NCI-H2107 treated with DMSO at 0.1 percent for 48 hours (cell line): ENCODE data around the gene RGS7.
"Not testable (repeated sequence)": the region's sequence is repeated elsewhere in the genome, so short reads cannot be mapped to it uniquely, and the experiment has no call there.

Experiments
- DNase-seq: peaks from one replicate; lab custom pipeline; 2025; ENCODE audit not compliant: unreplicated experiment; lab: John Stamatoyannopoulos, UW

RGS7 gene

DNA sequence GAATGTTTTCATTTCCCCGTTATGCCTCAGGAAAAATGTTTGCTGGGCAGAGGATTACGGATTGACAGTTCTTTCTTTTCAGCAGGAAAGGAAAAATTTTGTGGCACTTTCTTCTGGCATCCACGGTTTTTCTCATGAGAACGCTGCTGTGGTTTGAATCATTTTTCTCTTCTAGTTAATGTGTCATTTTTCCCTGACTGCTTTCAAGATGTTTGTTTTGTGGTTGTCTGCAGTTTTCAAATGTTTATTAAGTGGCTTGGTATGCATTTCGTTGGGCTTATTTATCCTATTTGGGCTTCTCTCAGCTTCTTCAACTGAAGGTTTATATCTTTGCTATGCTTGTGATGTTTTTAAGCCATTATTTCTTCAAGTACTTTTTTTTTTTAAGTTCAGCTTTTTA, 359.0 kb downstream of the RGS7 start:
- peak; percentile 13 for DNase-seq

DNA sequence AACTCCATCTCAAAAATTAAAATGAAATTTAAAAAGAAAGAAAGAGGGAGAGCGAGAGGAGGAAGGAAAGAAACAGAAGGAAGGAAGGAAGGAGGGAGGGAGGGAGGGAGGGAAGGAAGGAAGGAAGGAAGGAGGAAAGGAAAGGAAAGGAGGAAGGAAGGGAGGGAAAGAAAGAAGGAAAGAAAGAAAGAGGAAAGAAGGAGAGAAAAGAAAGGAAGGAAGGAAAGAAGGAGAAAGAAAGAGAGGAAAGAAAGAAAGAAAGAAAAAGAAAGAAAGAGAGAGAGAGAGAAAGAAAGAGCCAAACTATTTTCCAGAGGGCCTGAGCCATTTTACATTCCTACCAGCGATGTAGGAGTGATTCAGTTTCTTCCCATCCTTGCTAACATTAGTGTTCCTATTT, 364.0 kb downstream of the RGS7 start:
- no peak for DNase-seq

DNA sequence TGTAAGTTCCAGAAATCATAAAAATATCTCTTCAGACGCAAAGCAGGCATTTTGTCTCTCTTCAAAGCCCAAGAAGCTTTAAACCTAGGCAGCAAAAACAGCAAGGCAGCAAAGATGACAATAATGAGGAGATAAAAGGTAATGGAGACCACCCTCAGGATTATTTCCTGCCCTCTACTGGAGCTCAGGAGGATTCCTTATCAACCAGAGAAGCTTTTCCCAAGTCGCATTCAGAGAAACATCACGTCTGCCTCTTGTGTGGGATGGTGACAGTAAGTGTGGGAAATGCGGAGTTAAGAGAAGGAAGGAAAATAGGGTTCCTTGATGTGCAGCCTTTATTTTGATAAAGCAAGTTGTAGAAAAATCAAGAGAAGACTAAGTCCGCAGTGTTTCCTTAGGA, 365.8 kb downstream of the RGS7 start:
- no peak for DNase-seq

DNA sequence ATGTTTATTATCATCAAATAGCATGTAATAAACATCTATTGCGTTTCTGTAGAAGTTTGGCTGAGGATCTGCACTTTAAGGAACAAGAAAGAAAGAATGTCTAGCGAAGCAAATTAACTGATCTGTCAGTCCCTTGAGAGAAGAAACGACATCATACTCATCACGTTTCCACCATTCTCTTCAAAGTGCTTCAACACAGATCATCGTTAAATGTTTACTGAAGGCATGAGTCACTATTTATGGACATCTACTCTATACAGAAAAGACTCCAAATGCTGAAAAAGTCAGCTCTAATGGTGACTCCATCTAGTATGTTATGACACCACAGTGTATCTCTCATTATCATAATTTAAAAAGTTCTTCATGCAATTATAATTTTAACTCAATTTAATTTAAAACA, 369.1 kb downstream of the RGS7 start:
- DNase-seq: no peak

DNA sequence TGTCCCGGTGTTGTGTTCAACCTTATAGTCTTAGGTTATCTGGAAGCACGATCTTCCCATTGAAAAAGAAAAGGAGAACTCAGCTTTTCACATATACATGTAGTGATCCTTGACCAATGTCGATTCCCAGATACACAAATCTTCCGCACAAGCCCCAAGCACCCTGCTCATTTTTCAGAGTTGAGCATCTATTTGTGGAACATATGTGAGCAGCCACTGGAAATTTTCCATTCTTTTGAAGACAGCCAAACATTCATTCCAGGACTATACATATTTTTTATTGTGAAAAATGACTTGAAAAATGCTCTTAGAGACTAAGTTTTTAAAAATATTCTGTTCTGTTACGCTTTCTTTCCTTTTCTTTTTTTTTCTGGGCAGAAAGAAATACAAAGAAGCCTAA, 371.9 kb downstream of the RGS7 start:
- no peak for DNase-seq

DNA sequence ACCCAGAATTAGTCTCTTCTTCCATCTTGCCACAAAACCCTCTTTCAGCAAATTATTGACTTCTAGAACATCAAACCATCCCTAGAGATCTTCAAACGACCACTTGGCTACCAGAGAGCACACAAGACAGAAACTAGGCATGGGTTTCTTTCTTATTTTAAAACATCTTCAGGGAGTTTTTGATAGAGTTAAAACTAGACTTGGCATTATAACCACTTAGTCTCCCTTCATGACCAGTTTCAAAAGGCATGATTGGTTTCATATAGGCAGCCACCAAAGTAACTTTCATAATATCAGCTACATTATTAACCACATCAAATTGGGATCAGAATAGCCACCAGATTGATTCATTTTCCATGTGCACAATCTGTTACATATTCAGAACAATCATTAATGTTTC, 376.7 kb downstream of the RGS7 start:
- no peak for DNase-seq

DNA sequence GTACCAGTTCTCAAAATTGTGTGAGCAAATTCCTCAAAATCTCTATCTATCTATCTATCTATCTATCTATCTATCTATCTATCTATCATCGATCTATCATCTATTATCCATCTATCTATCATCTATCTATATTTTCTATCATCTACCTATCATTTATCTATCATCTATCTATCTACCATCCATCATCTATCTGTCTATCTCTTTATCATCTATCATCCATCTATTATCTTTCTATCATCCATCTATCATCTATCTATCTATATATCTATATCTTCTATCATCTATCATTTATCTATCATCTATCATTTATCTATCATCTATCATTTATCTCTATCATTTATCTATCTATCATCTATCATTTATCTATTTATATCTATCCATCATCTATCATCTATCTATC, 380.3 kb downstream of the RGS7 start:
- DNase-seq: no peak

DNA sequence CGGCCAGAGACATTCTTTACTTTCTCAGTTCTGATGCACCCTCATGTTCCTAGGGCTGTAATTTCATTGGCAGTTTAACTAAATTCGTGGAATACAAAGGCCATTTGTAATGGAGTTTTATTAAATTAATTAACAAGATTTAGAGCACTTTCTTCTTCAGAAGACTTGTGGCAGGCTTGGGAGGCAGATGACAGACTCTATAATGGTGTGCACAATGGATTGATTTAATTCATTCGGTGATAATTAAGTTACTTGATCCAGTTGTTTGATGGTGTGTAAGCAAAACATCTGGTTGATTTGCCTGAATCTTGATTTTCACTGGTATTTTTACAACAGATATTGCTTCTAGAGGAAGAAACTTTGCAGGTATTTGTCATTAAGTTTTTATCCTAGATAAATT, 383.1 kb downstream of the RGS7 start:
- no peak for DNase-seq

DNA sequence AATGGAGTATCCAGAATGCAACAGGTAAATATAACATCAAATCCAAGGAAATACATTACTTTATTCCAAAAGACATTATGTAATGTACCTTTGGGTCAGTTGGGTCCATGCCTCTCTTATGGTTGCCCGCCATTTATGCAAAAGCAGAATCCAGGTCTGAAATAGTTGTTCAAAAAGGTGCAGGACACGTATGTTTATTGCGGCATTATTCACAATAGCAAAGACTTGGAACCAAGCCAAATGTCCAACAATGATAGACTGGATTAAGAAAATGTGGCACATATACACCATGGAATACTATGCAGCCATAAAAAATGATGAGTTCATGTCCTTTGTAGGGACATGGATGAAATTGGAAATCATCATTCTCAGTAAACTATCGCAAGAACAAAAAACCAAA, 384.9 kb downstream of the RGS7 start:
- not testable (repeated sequence) for DNase-seq

DNA sequence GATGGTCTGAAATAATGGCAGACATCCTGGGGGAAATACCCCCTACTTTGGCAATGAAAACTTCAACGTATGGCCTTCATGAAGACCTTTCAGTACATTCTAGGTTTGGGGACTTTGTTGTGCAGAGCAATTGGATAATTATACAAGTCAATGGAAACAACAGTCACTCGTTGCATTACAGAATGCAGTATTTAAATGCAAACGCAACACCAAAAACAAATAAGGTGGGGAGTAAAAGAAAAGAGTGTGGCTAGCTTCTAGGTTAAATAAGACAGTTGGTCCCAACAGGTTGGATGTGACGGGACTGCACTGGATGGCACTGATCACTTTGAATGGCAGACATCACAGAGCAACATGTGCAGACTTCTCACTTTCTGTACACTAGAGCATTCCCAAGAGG, 386.8 kb downstream of the RGS7 start:
- no peak for DNase-seq

DNA sequence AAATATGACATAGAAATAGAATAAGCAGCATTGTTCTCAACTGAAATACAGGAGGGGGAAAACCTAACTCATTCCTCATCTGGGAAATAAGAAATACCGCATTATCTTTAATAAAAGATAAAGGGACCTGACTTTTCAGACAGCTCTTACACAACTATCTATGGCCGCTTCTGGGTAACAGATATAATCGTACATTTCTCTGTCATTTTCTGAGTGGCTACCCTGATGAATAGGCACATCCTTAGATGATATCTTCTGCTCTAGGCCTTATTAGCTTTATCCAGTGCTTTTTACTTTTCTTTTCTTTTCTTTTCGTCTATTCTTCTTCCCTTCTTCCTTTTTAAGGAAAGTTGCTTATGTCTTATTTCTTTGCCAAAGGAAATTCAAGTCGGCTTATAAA, 388.1 kb downstream of the RGS7 start:
- DNase-seq: no peak

DNA sequence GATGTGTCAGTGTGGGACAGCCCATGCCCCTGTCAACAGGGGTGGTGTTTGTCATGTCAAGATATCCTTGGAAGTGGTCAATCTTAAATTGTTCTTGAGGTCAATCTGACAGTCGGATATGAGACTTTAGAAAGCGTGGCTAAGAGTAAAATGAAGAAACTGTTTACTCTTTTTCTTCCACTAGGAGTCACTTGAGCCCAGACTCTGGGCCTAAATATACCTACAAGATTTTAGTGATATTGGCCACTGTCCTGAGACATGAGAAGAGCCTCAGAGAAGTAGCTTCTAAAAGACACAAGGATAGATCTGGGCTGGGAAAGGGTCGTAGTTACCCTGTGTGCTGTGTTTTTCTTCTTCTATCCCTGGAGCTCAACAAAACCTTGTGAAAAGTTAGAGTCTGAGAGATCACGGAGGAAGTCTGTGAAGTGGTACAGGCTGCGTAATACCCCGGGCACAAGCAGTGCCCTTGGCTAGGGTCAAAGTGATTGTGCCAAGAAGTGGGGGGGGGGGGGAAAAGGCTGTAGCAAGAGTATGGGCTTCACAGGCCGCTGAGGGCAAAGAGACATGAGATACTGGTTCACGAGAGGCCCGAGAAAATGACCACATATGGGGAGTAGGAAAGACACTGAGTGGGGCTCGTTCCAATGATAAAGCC, 389.8 kb downstream of the RGS7 start:
- peak; percentile 9 for DNase-seq

DNA sequence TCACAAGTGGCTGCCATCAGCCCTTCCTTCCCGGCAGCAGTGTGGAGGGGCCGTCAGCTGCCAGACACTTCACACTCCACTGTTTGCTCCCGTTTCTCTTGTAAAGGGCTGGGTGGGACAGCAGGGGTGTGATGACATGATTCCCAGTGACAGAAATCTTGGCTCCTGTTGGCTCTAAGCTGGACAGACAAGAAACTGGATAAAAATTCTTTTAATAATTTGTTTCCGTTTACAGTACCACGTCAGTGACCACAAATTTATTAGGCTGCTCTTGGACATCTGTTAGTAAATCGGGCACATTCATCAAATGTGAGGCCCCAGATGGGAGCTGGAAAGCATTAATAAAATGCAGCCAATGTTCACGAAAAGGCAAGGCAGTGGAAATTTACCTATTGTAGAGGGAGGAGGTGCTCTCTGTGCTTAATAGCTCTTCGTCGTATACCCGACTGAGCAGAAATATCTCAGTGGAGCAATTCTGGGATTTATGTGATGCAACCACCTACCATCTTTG, 391.4 kb downstream of the RGS7 start:
- peak; percentile 8 for DNase-seq

DNA sequence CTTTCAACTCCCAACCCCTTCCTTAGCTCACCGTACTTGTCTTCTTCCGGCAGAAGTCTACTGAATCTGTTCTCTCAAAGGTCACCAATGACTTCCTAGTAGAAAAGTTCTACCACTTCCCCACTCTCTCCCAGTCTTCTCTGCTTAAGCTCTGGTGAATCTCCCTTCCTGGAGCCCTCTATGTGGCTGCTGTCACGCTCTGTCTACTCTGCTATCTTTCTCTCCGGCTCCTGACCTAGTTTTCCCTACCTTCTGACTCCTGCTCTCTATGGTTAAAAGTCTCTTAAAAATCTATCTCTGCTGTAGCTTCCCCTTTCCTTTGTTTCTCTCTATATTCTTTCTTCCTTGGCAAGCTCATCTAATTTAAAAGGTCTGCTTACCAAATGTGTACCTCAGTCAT, 394.9 kb downstream of the RGS7 start:
- DNase-seq: no peak

DNA sequence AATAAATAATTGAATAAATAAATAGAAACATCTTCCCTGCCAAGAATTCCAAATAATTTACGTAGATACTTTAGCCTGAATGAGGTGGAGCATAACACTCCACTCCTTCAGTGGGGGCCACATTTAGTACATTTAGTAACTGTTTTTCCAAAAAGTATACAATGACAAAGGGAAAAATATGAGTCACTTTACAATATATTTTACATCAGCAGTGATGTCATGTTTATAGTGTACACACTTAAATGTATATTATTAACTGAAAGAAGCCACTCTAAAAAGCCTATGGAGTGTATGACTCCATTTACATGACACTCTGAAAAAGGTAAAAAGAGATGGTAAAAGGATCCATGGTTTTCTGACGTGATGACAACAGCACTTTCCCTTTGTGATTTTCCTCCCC, 400.6 kb downstream of the RGS7 start:
- DNase-seq: no peak

DNA sequence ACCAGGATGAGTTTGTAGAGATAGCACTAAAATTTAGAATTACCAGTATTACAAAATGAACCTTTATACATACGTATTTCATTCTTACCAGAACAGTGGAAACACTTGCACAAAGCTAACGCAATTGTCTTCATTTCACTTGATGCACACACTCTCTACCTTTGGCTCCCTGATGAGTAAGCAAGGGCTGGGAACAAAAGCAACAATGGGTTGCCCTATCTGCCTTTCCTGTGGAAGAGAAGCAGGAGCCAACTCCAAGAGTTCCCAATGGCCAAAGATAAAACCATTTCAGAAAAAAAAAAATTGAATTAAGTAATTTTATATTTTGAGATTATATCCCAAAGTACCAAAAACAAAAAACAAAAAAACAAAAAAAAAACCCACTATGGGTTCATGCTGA, 401.0 kb downstream of the RGS7 start:
- no peak for DNase-seq

DNA sequence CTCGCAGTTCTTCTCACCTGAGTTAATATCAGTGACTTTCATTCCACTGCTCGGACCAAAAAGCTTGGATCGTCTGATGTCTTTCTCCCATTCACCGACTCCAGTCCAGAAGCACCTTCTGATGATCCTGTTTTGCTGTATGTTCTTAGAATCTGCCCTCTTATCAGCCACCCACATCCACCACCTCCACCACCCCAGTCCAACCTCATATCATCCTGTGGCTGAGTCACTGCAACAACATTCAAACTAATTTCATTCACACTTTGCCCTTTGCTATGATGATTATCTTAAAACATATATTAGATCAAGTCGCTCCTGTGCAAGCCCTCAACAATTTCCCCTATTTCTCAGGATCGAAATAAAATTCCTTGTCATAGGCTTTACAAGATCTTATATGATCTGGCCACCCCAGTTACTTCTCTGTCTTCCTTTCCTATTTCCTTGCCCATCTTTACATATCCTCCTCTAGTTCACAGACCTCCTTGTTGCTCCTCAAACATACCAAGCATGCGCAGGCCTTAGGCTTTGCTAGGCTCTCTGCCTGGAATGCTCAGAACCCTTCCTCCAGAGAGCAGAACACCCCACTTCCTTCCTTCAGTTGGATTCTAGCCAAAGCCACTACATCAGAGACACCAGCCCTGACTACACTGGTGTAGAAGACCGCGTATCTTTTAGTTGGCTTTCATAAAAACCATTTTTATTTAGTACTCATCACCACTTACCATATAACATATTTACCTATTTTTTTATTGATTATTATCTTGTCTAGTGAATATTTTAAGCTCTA, 409.4 kb downstream of the RGS7 start:
- no peak for DNase-seq

DNA sequence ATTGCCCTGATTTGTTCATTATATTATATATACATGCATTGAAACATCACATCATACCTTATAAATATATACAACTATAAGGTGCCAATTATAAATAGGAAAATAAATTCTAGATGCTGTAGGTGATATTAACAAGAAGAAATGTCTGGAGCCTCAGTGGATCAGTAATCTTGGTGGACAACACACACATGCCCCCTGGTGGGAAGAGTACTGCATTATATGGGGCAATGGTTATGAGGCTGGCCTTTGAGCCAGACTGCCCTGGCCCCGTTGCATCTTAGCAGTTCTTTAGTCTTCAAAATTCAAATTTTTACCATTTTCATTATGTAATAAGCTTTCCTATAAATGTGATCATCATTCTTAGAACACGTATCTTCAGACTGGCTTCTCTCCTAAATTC, 410.1 kb downstream of the RGS7 start:
- DNase-seq: no peak

DNA sequence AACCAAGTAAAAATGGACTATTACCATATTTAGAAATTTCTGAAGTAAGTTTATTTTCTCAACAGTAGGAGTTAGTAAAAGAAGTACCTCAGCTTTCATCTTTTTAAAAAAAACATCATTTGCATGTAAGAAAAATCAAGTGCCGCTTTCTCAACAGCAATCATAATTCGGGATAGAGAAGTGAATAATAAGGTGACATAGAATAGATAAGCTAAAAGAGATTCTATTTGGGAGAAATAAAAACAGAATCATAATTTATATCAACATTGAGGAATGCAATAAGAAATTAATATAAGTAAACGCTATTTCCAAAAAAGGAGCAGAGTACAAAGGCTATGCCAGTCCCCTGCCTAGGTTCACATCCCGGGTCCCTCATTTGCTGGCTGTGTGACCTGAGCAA, 414.1 kb downstream of the RGS7 start:
- no peak for DNase-seq

DNA sequence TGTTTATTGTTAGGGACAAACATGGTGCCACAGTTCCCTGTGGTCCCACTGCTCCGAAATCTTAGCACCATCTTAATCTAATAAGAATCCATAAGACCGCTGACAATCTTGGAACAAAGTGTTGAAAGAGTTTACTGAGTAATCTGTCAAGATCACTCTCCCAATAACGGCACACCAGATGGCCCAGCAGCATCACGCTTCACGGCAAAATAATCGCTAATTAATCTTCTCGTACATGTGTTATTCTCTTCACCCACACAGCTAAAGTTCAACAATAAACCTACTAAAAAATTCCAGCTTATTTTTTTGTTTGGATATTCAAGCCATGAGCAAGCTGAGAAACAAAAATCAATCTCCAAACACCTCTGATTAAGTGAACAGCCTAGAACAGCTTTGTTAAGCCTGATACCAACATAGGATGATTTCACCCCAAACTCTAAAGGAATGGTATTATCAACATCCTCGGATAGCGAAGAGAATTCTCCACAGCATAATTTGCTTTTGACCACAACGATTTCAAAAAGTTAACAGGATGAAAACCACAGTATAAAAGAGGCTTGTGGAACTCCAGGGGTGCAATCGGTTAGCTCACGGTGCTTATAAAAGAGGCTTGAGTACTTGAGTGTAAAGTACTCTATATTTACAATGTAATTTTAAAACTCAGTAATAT, 415.2 kb downstream of the RGS7 start:
- peak; percentile 56 for DNase-seq

DNA sequence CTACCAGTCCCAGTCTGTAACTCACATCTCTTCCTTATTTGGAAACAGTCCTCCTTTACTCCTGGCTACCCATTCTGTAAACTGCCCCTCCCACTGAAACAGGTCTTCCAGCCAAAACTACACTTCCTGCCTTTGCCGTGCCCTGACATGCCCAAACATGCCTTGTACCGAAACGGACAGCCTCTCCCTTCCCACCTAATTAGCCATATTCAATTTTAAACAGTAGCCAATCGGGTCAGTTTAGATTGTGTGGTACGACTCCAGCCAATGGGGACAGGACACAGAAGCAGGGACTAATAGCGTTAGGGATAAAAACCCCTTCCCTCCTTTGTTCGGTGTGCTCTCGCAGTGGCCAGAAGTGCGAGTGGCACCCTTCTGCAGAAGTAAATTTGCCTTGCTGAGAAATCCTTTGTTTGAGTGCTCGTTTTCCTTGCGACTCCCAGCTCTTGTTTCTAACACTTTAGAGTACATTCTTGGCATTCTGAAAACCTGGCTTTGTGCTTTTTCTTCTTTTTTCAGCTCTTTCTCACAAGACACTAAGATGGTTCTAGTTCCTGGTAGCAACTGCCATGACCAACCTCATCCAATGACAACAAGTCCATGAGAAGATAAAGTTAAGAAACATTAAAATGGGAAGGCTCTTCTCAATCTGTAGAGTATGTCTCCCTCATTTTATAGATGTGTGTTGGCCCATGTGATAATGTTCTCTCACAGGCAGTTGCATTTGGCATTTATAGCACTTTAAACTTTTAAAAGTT, 419.9 kb downstream of the RGS7 start:
- DNase-seq: no peak
